ENCODE measurements around the gene CIROP. TPM values are rescaled to one million over a fixed set of nuclear protein-coding genes. Genes with fewer than 3 reads are reported as not detected.

The CIROP gene
- total RNA-seq, 2 experiments from 2014 or later: not detected

DNA sequence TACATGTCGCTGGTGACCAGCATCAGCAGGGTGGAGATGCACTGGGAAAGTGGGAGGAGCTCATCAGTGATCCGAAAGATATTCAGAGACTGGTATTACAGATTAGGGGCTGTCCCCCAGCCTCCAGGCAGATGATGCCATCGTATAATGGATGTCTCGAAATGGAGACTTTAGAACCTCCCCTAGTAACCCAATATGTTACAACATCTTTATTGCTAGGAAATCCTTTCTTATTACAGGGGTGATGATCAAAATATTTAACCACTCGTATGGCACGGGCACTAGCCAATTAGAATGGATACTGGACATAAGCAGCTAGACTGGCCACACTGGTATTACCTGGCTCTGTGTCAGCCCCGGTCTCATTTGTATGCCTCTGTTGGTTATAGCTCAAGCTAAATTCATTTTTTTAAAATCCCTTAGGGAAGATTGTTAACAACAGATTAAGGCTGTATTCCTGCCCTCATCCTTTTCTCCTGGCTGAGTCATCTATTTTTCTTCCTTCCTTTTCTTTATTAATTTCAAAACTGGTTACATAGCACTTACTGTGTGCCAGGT is 25.0 kb upstream of the CIROP start:
- H3K27ac Mint-ChIP-seq: no peak overlapping the region

DNA sequence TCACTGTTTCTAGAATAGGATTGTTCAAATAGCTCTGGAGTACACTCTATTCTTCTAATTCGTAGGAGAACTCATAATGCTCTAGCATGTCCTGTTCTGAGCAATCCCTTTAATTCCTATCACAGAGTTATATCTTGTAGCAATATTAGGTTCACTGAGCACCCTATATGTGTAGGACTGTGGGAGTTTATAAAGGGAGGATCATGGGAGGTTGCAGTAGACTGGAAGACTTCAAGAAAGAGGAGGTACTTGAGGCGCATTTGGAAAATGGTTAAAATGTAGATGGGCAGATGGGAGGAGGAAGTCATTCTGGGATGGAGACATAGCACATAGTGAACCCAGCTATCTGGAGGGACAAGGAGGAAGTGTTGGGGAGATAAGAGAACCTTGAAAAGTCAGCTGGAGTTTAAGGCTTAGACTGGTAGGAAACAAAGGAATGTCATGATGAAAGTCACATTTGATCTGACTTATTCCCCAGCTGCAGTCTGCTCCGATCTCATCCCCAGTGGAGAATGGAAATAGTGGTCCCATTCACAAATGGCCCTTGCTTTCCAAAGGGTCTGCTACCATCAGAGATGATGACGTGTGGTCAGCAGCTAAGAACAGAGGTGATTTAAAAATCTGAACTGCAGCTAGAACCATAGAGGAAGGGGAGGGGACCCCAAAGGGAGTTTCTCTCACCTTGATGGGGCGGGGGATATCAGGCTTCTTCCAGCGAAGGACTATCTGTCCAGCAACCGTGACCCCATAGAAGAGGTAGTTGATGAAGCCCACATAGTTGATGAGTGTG is 24.4 kb upstream of the CIROP start:
- POLR2A ChIA-PET: no interaction called here
- no peak overlapping the region for H3K27ac Mint-ChIP-seq
- H3K27me3 ChIP-seq (ENCODE audit: control insufficient read depth in 1 of 2, insufficient read depth in 2 of 2, low read length in 2 of 2): no peaks in the 10 kb centered on the region

More for the DNA sequence above, 25.0 kb upstream of the CIROP start:
- peaks cover 4% of the 10 kb centered on the region for H3K4me1 Mint-ChIP-seq (ENCODE audit: low read depth)
- peaks cover 2% of the 10 kb centered on the region for H3K4me1 ChIP-seq (ENCODE audit: insufficient read depth, low read length)
- ChIA-PET POLR2A (no interaction called here), CTCF (interaction anchor here (1.2 kb wide), 1 partner anchor 9 kb away, joined by 3 read pairs; no protein-coding TSS in a partner anchor)
- no peaks in the 10 kb centered on the region for H3K9me3 ChIP-seq (ENCODE audit: control insufficient read depth in 1 of 2, insufficient read depth in 1 of 2, low read length in 2 of 2)
- no peaks in the 10 kb centered on the region for H3K27me3 ChIP-seq (ENCODE audit: control insufficient read depth in 1 of 2, insufficient read depth in 2 of 2, low read length in 2 of 2)
- ATAC-seq (ENCODE audit: poor library complexity) (no peak), DNase-seq (no peak)
- no peak overlapping the region for H3K4me3 Mint-ChIP-seq
- no peak overlapping the region for H3K4me3 ChIP-seq (ENCODE audit: low read length)
- intact Hi-C loops (cut with DNase I, micrococcal nuclease): no loop called here
- no peaks in the 10 kb centered on the region for H3K36me3 Mint-ChIP-seq (ENCODE audit: low read depth)
- no peaks in the 10 kb centered on the region for H3K27me3 Mint-ChIP-seq
- H3K27ac ChIP-seq (ENCODE audit: low read depth in 1 of 2, low read length in 2 of 2): no peak overlapping the region
- no peaks in the 10 kb centered on the region for H3K9me3 Mint-ChIP-seq
- TF ChIP-seq, protein P1, sequence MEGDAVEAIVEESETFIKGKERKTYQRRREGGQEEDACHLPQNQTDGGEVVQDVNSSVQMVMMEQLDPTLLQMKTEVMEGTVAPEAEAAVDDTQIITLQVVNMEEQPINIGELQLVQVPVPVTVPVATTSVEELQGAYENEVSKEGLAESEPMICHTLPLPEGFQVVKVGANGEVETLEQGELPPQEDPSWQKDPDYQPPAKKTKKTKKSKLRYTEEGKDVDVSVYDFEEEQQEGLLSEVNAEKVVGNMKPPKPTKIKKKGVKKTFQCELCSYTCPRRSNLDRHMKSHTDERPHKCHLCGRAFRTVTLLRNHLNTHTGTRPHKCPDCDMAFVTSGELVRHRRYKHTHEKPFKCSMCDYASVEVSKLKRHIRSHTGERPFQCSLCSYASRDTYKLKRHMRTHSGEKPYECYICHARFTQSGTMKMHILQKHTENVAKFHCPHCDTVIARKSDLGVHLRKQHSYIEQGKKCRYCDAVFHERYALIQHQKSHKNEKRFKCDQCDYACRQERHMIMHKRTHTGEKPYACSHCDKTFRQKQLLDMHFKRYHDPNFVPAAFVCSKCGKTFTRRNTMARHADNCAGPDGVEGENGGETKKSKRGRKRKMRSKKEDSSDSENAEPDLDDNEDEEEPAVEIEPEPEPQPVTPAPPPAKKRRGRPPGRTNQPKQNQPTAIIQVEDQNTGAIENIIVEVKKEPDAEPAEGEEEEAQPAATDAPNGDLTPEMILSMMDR (IDR thresholded peaks at IDR 0.05): no peak
- no peaks in the 10 kb centered on the region for H3K36me3 ChIP-seq (ENCODE audit: insufficient read depth, low read length)

DNA sequence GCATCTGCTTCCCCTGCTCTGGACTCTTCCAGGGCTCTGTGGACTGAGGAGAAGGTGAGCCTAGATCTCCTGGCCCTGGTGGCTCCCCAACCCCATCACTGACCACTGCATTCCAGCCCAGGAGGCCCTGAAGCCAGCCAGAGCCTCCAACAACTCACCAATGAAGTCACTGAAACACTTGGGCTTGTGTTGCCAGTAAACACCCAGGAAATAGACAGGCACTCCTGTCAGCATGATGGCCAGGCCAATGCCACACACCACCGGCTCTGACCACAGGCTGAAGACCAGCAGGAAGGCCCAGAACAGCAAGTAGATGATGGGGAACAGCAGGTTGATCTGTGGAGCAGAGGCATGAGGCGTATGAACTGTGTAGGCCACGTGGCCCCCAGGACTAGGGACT is 23.1 kb upstream of the CIROP start:
- Mint-ChIP-seq H3K4me3 (no peak overlapping the region), H3K9me3 (no peaks in the 10 kb centered on the region), H3K4me1 (ENCODE audit: low read depth) (peaks cover 4% of the 10 kb centered on the region), H3K27me3 (no peaks in the 10 kb centered on the region), H3K36me3 (ENCODE audit: low read depth) (no peaks in the 10 kb centered on the region), H3K27ac (no peak overlapping the region)
- no peak for DNase-seq
- H3K4me3 ChIP-seq (ENCODE audit: low read length): no peak overlapping the region
- no peak for ATAC-seq (ENCODE audit: poor library complexity)
- H3K27ac ChIP-seq (ENCODE audit: low read depth in 1 of 2, low read length in 2 of 2): no peak overlapping the region
- H3K4me1 ChIP-seq (ENCODE audit: insufficient read depth, low read length): peaks cover 2% of the 10 kb centered on the region
- TF ChIP-seq, protein P1 (IDR thresholded peaks at IDR 0.05): no peak
- intact Hi-C loops (cut with DNase I, micrococcal nuclease): no loop called here
- CTCF ChIA-PET: interaction anchor here (0.6 kb wide), 1 partner anchor 157 kb away, joined by 4 read pairs; no protein-coding TSS in a partner anchor
- H3K9me3 ChIP-seq (ENCODE audit: control insufficient read depth in 1 of 2, insufficient read depth in 1 of 2, low read length in 2 of 2): no peaks in the 10 kb centered on the region
- no peaks in the 10 kb centered on the region for H3K27me3 ChIP-seq (ENCODE audit: control insufficient read depth in 1 of 2, insufficient read depth in 2 of 2, low read length in 2 of 2)
- POLR2A ChIA-PET: no interaction called here
- no peaks in the 10 kb centered on the region for H3K36me3 ChIP-seq (ENCODE audit: insufficient read depth, low read length)

More for the DNA sequence above, 24.4 kb upstream of the CIROP start:
- Histone ChIP-seq H3K36me3 (ENCODE audit: insufficient read depth, low read length) (no peaks in the 10 kb centered on the region), H3K4me1 (ENCODE audit: insufficient read depth, low read length) (peaks cover 2% of the 10 kb centered on the region), H3K27ac (ENCODE audit: low read depth in 1 of 2, low read length in 2 of 2) (no peak overlapping the region), H3K4me3 (ENCODE audit: low read length) (no peak overlapping the region), H3K9me3 (ENCODE audit: control insufficient read depth in 1 of 2, insufficient read depth in 1 of 2, low read length in 2 of 2) (no peaks in the 10 kb centered on the region)
- intact Hi-C loops (cut with DNase I, micrococcal nuclease): no loop called here
- TF ChIP-seq, protein P1 (IDR thresholded peaks at IDR 0.05): no peak
- no peak overlapping the region for H3K4me3 Mint-ChIP-seq
- CTCF ChIA-PET: interaction anchor here (1.2 kb wide), 1 partner anchor 9 kb away, joined by 3 read pairs; no protein-coding TSS in a partner anchor
- DNase-seq (no peak), ATAC-seq (ENCODE audit: poor library complexity) (no peak)
- no peaks in the 10 kb centered on the region for H3K36me3 Mint-ChIP-seq (ENCODE audit: low read depth)
- H3K27me3 Mint-ChIP-seq: no peaks in the 10 kb centered on the region
- H3K9me3 Mint-ChIP-seq: no peaks in the 10 kb centered on the region
- H3K4me1 Mint-ChIP-seq (ENCODE audit: low read depth): peaks cover 4% of the 10 kb centered on the region

Data from CD4-positive, alpha-beta T cell (primary cell).